ENCODE data around the gene IQGAP2.
A peak's percentile ranks its signal among the peaks of the same experiment; 100 is the strongest.

The IQGAP2 gene

DNA sequence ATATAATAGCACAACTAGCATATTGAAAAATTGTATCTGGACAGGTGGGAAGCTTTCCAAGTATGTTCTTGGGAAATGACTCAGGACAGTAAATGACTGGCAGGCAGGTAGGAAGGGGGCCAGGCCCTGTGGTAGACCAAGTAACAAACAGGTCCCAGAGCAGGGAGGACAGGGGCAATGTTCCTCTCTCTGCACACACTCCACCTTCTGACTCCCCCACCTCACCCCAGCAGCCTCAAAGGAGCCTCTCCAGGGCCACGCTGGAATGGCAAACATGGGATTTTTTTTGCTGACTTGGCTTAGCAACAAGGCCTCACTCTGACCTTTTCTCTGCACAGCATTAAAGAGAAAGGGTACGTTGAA, 31.1 kb upstream of the IQGAP2 start:
- Histone ChIP-seq H3K36me3 (ENCODE audit: control insufficient read depth, insufficient read depth, low read length) (no peaks in the 10 kb centered on the region), H3K79me2 (no peaks in the 10 kb centered on the region), H3K27ac (peak overlapping the region; percentile 64), H3K9ac (no peak overlapping the region), H2AFZ (peak overlapping the region; percentile 71), H3K27me3 (ENCODE audit: control insufficient read depth, insufficient read depth, low read length) (no peaks in the 10 kb centered on the region), H3K4me3 (ENCODE audit: low read depth, low read length) (no peak overlapping the region), H3K9me3 (ENCODE audit: control insufficient read depth, low read length) (no peaks in the 10 kb centered on the region), H3K4me2 (ENCODE audit: low read length) (no peak overlapping the region), H3K4me1 (peaks cover 30% of the 10 kb centered on the region)
- TF ChIP-seq, protein P1, sequence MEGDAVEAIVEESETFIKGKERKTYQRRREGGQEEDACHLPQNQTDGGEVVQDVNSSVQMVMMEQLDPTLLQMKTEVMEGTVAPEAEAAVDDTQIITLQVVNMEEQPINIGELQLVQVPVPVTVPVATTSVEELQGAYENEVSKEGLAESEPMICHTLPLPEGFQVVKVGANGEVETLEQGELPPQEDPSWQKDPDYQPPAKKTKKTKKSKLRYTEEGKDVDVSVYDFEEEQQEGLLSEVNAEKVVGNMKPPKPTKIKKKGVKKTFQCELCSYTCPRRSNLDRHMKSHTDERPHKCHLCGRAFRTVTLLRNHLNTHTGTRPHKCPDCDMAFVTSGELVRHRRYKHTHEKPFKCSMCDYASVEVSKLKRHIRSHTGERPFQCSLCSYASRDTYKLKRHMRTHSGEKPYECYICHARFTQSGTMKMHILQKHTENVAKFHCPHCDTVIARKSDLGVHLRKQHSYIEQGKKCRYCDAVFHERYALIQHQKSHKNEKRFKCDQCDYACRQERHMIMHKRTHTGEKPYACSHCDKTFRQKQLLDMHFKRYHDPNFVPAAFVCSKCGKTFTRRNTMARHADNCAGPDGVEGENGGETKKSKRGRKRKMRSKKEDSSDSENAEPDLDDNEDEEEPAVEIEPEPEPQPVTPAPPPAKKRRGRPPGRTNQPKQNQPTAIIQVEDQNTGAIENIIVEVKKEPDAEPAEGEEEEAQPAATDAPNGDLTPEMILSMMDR (IDR thresholded peaks at IDR 0.05) = no peak

DNA sequence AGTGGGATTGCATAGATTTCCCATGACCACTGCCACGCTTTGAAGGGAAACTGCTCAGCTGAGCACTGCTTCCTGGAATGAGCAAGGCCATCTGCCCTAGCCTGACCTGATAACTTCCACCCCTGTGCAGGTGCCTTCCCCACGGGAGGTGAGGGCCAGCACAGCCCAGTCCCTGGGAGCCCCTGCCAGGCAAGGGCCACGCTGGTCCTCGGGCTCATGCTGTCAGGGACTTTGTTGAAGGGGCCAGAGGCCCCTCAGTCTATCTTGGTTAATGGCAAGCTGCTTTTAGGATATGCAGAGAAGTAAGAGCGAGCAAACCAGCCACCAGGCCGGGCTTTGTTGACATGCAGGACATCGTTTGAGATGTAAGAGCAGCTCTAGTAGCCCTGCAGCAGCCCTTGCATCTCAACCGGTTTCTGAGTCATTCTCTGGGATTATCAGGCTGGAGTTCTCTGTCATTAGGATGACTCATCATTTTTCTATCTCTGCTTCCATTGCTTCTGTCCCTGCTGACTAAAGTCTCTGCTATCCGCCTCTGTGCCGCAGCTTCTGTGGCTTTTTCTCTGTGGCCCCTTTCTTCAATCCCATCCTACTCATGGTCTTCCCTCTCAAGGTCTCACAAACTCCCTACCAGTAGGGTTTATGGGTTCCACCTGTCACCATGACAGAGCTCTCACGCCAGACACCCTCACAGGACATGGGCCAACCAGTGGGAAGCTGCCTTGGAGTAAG, 30.6 kb upstream of the IQGAP2 start:
- TF ChIP-seq, protein P1 (IDR thresholded peaks at IDR 0.05) = no peak
- H3K36me3 ChIP-seq (ENCODE audit: control insufficient read depth, insufficient read depth, low read length) = no peaks in the 10 kb centered on the region
- H3K4me1 ChIP-seq = peaks cover 32% of the 10 kb centered on the region
- no peak overlapping the region for H3K4me2 ChIP-seq (ENCODE audit: low read length)
- H3K9me3 ChIP-seq (ENCODE audit: control insufficient read depth, low read length) = no peaks in the 10 kb centered on the region
- no peak overlapping the region for H3K4me3 ChIP-seq (ENCODE audit: low read depth, low read length)
- H3K27ac ChIP-seq = peak overlapping the region; percentile 64
- H3K9ac ChIP-seq = no peak overlapping the region
- no peaks in the 10 kb centered on the region for H3K27me3 ChIP-seq (ENCODE audit: control insufficient read depth, insufficient read depth, low read length)
- peak overlapping the region; percentile 71 for H2AFZ ChIP-seq
- no peaks in the 10 kb centered on the region for H3K79me2 ChIP-seq

DNA sequence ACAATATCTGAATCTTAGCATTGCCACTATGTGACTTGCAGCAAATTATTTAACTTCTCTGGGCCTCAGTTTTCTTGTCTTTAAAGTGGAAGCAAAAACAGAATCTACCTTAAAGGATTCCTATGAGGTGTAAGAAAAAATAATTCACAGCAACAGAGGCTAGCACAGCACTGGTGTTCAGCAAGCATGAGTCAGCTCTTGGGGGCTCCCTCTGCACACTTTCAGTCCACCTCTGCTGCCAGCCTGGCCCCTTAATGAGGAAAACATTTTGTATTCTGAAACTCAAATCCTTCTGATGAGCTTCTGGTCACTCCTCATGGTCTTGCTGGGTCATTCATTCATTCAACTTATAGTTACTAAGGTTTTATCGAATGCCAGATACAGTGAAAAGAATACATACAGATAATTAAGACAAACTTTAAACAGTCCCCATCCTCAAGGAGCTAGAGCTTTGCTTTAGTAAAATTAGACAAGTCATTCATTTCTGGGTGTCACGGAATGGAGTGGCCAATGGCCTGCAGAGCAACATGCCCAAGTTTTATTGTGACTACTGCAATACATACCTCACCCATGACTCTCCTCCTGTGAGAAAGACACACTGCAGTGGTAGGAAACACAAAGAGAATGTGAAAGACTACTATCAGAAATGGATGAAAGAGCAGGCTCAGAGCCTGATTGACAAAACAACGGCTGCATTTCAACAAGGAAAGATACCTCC, 26.8 kb upstream of the IQGAP2 start:
- H2AFZ ChIP-seq = peak overlapping the region; percentile 35
- no peaks in the 10 kb centered on the region for H3K9me3 ChIP-seq (ENCODE audit: control insufficient read depth, low read length)
- no peak overlapping the region for H3K4me2 ChIP-seq (ENCODE audit: low read length)
- H3K27ac ChIP-seq = peak overlapping the region; percentile 45
- H3K4me1 ChIP-seq = peaks cover 36% of the 10 kb centered on the region
- no peaks in the 10 kb centered on the region for H3K27me3 ChIP-seq (ENCODE audit: control insufficient read depth, insufficient read depth, low read length)
- TF ChIP-seq, protein P1 (IDR thresholded peaks at IDR 0.05) = no peak
- H3K9ac ChIP-seq = no peak overlapping the region
- H3K36me3 ChIP-seq (ENCODE audit: control insufficient read depth, insufficient read depth, low read length) = no peaks in the 10 kb centered on the region
- H3K4me3 ChIP-seq (ENCODE audit: low read depth, low read length) = no peak overlapping the region
- H3K79me2 ChIP-seq = no peaks in the 10 kb centered on the region

DNA sequence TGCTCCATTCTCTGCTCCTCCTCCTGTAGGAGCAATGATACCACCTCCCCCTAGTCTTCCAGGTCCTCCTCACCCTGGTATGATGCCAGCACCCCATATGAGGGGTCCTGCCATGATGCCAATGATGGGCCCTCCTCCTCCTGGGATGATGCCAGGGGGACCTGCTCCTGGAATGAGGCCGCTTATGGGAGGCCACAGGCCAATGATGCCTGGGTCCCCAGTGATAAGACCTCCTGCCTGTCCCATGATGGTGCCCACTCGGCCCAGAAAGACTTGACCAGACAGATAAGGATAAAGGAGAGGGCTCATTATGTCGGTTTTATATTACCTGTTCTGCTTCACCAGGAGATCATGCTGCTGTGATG, 26.2 kb upstream of the IQGAP2 start:
- no peak overlapping the region for H3K9ac ChIP-seq
- H3K36me3 ChIP-seq (ENCODE audit: control insufficient read depth, insufficient read depth, low read length) = no peaks in the 10 kb centered on the region
- H2AFZ ChIP-seq = peak overlapping the region; percentile 35
- H3K4me3 ChIP-seq (ENCODE audit: low read depth, low read length) = no peak overlapping the region
- H3K9me3 ChIP-seq (ENCODE audit: control insufficient read depth, low read length) = no peaks in the 10 kb centered on the region
- H3K27ac ChIP-seq = peak overlapping the region; percentile 27
- TF ChIP-seq, protein P1 (IDR thresholded peaks at IDR 0.05) = no peak
- peaks cover 36% of the 10 kb centered on the region for H3K4me1 ChIP-seq
- no peaks in the 10 kb centered on the region for H3K27me3 ChIP-seq (ENCODE audit: control insufficient read depth, insufficient read depth, low read length)
- H3K4me2 ChIP-seq (ENCODE audit: low read length) = no peak overlapping the region
- H3K79me2 ChIP-seq = no peaks in the 10 kb centered on the region
